GM19452 (cell line): ENCODE measurements around the gene RNF213.
"Not testable (repeated sequence)": the region's sequence is repeated elsewhere in the genome, so short reads cannot be mapped to it uniquely, and the experiment has no call there.

Source experiments
- ATAC-seq: cut with Tn5 transposase; IDR thresholded peaks from one replicate; pipeline ENCODE4 v1.9.1; 2021; ENCODE audit not compliant: unreplicated experiment

The RNF213 gene

DNA sequence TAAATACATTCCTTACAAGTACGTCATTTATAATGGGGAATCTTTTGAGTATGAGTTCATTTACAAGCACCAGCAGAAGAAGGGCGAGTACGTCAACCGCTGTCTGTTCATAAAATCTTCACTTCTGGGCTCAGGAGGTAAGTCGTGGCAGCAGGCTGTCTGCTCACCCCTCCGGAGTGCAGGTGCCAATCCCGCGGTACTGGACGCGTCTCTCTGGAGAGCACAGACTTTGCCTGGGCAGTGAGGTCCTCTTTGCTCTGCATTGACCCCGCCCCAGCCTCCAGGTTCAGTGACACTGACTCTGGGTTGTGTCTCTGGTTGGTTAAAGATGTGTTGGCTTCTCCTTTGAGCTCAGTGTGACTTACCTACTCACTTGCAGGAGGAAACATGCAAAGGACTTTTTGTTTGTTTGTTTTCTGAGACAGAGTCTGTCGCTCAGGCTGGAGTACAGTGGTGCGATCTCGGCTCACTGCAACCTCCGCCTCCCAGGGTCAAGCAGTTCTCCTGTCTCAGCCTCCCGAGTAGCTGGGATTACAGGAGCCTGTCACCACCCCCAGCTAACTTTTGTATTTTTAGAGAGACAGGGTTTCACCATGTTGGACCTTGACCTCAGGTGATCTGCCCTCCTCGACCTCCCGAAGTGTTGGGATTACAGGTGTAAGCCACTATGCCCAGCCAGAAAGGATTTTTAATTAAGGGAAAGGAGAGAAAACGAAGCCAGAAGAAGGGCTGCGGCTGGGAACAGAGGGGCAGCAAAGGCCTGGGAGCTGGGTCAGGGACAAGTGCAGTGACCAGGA, 31.2 kb downstream of the RNF213 start:
- no peak for ATAC-seq

DNA sequence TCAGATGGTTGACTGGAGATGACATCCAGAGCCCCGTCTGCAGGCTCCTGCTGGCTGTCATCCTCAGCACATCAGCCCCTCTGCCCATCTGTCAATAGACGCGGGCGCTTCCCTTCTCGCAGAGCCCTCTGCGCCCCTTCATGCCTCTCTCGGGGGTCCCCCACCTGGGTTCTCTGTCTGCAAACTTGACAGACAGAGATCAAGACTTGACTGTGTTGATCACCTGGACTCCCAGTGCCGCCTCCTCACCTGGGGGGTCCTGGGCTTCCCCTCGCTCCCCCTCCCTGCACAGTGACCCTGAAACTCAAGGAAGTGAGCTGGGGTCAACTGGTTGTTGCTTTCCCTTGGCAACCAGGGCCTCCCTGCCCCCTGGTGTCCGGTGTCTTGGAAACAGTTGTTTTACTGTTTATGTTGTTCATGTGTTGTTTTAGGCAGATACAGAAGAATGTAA, 31.9 kb downstream of the RNF213 start:
- ATAC-seq: no peak

DNA sequence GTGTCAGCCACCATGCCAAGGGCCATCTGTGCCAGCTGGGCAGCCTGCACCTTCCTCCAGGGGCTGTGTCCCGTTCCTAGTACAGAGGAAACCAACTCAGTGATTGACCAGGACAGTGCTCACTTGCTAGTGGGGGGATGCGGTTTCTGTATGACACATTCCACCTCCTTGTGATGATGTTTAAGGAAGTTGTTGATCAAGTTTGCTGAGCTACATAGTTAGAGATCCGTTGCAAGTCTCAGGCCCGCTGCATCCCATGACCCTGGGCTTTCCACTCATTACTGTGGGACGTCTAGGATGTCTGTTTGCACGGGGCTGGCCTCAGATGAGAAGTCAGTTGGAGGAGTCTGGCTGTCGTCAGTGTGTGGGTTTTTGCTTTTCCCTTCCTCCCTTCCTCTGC, 33.6 kb downstream of the RNF213 start:
- no peak for ATAC-seq

DNA sequence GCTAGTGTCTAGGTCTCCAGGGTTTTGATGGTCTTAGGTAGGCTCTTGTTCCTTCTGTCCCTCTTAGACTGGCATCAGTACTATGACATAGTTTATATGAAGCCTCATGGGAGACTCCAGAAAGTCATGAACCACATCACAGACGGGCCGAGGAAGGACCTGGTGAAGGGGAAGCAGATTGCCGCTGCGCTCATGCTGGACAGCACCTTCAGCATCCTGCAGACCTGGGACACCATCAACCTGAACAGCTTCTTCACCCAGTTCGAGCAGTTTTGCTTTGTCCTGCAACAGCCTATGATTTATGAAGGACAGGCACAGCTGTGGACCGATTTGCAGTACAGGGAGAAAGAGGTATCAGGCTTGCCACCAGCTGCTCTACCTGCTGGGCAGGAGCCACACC, 34.0 kb downstream of the RNF213 start:
- no peak for ATAC-seq

DNA sequence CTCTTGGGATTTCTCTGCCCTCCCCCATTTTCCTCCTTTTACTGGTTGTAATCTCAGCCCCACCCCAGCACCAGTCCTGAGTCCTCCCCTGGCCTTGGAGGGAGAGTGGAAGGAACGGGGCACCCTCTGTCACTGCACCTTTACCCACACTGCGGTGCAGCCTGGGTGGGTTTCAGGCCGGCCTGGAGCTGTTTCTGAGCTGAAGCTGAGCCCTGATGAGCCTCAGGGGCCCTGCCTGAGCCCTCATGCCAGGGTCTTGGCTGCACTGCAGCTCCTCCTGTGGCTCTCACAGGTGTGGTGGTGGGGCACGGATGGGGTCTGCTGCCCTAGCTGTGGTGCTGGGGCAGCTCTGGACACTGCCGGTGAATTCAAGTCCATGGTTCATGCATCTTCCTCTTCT, 34.5 kb downstream of the RNF213 start:
- no peak for ATAC-seq

DNA sequence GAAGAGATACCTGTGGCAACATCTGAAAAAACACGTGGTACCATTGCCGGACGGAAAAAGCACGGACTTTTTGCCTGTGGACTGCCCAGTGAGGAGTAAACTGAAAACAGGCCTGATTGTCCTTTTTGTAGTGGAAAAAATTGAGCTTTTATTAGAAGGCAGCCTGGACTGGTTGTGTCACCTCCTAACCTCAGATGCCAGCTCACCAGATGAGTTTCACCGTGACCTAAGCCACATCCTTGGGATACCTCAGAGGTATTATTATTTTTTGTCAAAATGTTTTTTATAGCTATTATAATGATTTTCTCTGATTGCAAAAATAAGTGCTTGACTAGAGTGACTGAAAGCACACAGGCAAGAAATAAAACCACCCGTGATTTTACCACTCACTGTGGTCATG, 34.9 kb downstream of the RNF213 start:
- no peak for ATAC-seq

DNA sequence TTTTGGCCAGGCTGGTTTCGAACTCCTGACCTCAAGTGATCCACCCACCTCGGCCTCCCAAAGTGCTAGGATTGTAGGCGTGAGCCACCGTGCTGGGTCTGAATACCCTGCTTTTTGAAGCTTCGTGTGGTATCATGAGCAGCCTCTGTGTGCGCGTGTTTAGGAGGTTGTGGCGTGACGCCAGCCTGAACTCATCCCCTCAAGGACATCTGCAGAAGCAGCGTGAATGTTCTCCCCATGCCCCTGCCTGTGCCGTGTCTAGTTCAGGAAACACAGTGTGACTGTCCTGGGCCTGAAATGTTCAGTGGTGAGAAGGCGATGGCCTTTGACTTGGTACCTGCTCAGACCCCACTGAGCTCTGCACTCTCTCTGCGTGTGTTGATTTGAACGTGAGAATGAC, 35.6 kb downstream of the RNF213 start:
- ATAC-seq: no peak

DNA sequence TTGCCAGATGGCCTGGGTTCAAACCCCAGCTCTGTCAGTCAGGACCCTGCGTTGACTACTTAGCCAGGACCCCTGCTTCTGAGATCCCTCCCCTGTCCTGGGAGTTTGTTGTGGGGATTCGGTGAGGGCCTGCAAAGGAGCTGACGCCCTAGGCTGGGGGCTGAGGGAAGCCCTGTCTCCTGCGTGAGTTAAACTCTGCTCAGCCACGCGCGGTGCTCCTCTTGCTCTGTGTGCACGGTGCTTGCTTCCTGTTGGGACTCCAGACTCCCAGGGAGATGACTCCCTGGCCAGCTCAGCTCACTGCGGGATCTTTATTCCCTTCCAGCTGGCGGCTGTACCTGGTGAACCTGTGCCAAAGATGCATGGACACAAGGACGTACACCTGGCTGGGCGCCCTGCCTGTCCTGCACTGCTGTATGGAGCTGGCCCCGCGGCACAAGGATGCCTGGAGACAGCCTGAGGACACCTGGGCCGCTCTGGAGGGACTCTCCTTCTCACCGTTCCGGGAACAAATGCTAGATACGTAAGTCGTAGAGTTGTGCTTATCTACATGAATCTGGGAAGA, 37.4 kb downstream of the RNF213 start:
- no peak for ATAC-seq

DNA sequence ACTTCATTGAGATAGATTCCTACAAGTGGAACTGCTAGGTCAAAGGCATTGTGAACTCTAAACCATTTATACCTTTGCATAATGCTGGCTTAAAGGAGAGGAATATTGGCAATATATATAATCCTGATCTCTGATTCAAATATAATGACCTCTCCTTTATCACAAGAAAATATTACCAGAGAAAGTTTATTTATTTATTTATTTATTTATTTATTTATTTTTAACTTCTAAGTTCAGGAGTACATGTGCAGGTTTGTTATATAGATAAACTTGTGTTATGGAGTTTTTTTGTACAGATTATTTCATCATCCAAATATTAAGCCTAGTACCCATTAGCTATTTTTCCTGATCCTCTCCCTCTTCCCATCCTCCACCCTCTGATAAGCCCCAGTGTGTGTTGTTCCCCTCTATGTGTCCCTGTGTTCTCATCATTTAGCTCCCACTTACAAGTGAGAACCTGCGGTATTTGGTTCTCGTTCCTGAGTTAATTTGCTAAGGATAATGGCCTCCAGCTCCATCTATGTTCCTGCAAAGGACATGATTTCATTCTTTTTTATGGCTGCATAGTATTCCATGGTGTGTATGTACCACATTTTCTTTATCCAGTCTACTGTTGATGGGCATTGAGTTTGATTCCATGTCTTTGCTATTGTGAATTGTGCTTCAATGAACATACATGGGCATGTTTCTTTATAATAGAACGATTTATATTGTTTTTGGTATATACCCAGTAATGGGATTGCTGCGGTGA, 38.9 kb downstream of the RNF213 start:
- not testable (repeated sequence) for ATAC-seq

DNA sequence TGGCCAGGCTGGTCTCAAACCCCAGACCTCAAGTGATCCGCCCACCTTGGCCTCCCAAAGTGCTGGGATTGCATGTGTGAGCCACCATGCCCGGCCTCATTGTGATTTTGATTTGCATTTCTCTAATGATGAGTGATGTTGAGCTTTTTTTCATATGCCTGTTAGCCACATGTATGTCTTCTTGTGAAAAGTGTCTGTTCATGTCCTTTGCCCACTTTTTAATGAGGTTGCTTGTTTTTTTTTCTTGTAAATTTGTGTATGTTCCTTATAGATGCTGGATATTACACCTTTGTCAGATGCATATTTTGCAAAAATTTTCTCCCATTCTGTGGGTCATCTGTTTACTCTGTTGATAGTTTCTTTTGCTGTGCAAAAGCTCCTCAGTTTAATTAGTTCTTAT, 40.1 kb downstream of the RNF213 start:
- ATAC-seq: not testable (repeated sequence)

DNA sequence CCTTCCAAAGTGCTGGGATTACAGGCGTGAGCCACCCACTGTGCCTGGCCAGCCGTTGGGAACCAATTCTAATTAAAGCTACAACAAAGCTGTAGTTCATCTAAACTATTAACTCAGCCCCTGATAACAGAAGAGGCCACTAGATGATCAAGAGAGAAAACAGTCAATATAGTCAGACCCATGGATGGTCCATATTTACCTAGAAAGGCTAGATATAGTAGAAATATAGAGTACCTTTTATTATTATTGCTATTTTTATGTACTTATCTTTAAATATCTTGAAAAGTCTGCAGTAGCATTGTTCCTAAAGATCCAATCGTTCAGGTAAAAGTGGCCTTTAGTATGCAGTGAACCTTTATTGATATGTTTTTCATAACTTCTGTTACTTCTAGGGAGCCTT, 43.2 kb downstream of the RNF213 start:
- no peak for ATAC-seq

DNA sequence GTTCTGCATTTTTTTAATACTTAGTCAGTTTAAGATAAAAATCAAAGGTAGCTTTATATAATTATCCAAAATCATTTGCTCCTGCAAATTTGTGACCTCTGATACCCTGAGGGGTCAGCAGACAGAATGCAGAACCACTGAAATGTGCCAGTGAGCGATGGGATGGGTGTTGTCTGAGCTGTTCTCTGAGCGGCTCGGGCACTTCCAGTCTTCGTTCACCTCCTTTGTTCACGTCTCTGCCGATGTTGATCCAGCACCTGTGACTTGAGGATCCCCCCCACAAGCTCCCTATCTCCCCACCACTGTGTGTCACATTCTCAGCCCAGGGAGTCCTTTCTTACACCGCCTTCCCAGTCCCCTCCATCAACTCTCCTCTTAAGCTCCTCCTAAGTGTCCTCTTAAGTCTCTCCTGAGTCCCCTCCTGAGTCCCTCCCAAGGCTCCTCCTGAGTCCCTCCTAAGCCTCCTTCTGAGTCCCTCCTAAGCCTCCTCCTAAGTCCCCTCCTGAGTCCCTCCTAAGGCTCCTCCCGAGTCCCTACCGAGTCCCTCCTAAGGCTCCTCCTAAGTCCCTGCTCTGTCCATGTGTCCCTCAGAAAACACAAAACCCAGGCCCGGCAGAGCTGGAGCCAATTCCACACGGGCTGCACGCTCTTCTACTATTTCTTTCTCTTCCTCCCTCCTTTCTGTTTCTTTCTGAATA, 47.5 kb downstream of the RNF213 start:
- ATAC-seq: no peak

DNA sequence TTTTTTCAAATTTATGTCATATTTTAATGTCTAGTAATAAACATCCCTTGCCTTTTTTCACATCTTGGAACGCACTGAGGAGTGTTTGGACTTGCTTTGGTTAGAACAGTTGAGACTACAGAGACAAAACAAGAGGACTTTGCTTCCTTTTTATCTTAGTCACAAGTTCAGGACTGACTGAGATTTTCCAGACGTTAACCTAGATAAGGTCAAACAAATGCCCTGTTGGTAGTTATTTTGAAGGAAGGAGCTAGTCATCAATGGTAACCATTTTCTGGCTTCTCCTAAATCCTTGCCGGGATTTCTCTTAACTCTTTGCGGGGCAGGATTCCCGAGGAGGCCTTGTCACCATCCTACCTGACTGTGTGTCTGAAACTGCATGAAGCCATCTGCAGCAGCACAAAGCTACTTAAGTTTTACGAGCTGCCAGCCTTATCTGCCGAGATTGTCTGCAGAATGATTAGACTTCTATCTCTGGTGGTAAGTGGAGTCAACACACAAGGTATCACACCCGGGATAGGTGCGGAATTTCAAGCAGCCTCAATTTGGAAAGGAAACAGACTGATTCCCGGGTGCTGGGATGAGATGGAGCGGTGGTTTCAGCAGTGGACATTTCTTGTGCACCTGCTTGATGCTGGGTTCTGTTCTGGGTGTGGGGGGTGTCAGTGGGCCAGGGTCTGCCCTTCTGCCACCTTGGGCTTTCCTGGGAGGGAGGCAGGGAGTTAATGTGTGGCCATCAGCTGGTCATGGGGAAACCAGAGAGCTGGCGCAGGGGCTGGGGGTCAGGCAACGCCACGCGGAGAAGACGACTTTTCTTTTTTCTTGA, 48.3 kb downstream of the RNF213 start:
- ATAC-seq: no peak

DNA sequence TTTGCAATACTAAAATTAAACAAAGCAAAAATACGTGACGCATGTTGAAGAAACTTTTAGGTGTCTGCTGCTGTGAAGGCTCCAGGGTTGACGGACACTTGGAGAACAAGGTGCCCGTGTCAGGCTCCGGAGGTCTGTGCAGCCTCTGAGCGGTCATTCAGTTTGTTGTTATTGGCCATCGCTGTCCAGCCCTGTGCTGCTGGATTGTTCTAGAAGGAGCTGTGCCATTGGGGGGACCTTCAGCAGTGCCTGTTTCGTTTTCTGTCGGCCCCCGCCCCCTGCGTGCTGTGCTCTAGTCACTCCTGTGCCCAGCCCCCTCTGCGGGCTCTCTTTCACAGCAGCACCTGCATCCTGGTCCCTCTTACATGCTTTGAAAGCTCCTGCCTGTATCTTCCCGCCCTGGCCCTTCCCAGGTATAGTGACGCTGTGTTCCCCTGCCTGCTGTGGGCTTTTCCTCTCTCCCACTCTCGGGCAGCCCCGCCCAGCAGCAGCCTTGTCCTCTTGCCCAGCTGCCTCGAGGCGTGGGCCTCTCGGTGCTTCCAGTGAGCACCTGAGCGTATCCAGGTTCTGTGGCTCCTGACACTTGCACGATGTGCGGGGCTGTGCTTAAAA, 50.7 kb downstream of the RNF213 start:
- no peak for ATAC-seq

DNA sequence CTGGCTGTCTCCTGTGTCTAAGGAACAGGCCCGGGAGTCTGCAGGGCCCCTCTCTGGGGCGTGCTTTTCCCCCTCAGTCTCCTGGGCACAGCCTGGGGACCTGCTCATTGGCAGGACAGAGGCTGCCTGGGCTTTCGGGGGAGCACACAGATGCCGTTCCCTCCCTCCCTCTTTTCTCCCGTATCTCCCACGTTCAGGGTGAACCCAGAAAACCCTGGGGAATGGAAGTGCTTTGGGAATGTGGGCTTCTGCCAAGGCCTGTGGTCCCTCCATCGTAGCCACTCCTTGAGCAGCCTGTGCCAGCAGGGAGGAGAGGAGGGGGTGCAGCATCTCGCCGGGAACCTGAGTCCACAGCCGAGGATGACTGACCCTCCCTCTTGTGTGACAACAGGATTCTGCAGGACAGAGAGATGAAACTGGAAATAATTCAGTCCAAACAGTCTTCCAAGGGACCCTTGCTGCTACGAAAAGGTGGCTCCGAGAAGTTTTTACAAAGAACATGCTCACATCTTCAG, 52.0 kb downstream of the RNF213 start:
- no peak for ATAC-seq

DNA sequence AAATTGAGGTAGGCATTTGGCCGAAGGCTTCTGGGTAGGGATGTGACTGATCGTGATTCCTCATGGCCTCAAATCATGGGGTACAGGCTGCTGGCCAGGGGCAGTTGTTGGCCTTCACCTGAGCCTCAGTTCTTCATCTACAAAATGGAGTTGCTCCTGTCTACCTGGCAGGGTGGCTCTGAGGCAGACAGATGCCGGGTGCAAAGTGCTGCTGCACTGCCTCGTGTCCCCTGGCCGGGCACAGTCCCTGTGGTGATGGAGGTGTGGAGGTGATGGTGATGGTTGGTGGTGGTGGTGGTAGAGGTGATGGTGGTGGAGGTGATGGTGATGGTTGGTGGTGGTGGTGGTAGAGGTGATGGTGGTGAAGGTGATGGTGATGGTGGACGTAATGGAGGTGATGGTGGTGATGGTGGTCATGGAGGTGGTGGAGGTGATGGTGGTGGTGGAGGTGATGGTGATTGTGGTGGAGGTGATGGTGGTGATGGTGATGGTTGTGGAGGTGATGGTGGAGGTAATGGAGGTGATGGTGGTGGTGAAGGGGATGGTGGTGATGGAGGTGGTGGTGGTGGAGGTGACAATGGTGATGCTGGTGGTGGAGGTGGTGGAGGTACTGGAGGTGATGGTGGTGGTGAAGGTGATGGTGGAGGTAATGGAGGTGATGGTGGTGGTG, 52.6 kb downstream of the RNF213 start:
- no peak for ATAC-seq

DNA sequence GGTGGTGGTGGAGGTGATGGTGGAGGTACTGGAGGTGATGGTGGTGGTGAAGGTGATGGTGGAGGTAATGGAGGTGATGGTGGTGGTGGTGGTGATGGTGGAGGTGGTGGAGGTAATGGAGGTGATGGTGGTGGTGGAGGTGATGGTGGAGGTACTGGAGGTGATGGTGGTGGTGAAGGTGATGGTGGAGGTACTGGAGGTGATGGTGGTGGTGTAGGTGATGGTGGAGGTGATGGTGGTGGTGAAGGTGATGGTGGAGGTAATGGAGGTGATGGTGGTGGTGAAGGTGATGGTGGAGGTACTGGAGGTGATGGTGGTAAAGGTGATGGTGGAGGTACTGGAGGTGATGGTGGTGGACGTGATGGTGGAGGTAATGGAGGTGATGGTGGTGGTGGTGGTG, 53.3 kb downstream of the RNF213 start:
- ATAC-seq: not testable (repeated sequence)

DNA sequence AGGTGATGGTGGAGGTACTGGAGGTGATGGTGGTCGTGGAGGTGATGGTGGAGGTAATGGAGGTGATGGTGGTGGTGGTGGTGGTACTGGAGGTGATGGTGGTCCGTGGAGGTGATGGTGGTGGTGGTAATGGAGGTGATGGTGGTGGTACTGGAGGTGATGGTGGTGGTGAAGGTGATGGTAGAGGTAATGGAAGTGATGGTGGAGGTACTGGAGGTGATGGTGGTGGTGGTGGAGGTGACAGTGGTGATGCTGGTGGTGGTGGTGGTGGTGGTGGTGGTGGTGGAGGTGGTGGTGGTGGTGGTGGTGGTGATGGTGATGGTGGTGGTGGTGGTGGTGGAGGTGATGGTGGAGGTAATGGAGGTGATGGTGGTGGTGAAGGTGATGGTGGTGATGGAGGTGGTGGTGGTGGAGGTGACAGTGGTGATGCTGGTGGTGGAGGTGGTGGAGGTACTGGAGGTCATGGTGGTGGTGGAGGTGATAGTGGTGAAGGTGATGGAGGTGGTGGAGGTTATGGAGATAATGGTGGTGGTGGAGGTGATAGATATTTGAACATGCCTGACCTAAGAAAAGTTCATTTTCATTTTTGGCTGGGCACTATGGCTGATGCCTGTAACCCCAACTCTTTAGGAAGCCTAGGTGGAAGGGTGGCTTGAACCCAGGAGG, 55.0 kb downstream of the RNF213 start:
- no peak for ATAC-seq

DNA sequence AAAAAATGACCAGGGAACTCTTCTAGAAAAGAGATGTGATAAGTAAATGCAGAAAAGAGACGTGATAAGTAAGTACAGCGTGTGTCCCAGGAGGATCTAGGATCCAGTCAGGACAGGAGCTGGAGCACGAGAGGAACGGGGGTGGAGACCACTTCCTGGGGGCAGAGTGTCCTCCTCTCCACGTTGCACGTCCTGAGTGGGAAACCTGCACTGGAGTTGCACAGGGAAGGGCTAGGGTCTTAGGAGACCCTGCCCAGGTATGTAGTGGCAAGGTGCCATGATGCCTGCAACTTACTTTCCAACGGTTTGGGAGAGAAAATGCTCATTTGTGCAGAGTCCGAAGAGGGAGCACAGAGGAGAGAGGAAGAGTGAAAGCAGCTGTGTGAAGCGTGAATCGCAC, 55.8 kb downstream of the RNF213 start:
- no peak for ATAC-seq
